ENCODE measurements around the gene FERMT3. TPM values are rescaled to one million over a fixed set of nuclear protein-coding genes. Genes with fewer than 3 reads are reported as not detected.

The FERMT3 gene
- total RNA-seq, 6 experiments from 2014 or later, result 5.1 to 17.3 (median 8.1) TPM

DNA sequence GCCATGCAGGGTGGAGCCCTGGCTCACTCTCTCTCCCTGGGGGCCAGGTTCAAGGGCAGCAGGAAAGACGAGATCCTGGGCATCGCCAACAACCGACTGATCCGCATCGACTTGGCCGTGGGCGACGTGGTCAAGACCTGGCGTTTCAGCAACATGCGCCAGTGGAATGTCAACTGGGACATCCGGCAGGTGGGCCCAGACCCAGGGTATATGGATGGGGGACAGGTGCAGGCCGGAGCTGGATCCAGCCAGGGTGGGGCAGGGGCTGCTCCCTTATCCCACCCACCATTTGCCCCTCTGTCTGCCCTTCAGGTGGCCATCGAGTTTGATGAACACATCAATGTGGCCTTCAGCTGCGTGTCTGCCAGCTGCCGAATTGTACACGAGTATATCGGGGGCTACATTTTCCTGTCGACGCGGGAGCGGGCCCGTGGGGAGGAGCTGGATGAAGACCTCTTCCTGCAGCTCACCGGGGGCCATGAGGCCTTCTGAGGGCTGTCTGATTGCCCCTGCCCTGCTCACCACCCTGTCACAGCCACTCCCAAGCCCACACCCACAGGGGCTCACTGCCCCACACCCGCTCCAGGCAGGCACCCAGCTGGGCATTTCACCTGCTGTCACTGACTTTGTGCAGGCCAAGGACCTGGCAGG lies 16.6 kb downstream of the FERMT3 start:
- Histone ChIP-seq H3K4me3 (no peak overlapping the region), H3K36me3 (peaks cover 0 to 28% (median 0%) of the 10 kb centered on the region in 4 donors), H3K27me3 (no peaks in the 10 kb centered on the region), H3K9me3 (no peaks in the 10 kb centered on the region), H3K4me1 (peaks cover 4 to 29% (median 17%) of the 10 kb centered on the region in 4 donors), H3K27ac (no peak overlapping the region)
- WGBS (ENCODE audit: insufficient coverage, low coverage, low lambda C conversion rate, missing lambda C conversion rate), result 57% methylated on average over 2 of the region's 24 CpGs
- TF ChIP-seq CTCF (IDR thresholded peaks at IDR 0.05), result no peak
- intact Hi-C loops (cut with DNase I), result no loop called here
- DNase-seq (peak in 2 of 3 donors; percentile 38 to 52), ATAC-seq (peak in 1 of 4 donors; percentile 1)

DNA sequence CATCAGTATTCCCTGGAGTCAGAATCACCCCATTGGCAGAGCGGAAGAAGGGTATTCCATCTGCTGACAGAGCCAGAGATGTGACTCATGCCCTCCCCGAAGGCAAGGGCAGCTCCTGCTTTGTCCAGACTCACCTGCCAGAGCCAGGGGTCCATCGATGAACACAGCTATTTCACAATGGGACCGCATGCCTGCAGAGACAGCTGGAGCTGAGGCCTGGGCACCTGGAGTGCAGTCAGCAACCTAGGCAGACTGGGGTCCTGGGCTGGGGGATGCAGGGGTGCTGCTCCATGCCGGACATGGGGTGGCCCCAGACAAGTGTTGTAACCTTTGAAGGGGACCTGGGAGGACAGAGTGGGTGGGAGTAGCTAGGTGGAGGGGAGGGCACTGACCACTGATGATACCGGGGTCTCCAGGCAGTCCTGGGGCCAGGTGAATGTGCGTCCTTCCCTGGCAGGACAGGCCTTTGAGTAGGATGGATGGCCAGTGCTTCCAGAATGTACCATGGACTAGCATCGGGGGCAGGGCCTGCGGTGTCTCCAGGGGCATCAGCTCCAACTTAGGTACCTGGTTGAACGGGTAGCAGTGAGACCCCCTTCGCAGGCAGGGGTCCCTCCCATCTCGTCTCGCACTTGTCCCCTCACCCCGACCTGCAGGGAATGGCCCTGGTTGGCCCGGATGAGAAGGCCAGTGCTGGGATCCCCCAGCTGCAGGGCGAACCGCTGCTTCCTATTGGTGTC lies 17.8 kb downstream of the FERMT3 start:
- TF ChIP-seq CTCF (IDR thresholded peaks at IDR 0.05), result no peak
- no peak for TF ChIP-seq POLR2A (IDR thresholded peaks at IDR 0.05)
- no peaks in the 10 kb centered on the region for H3K9me3 ChIP-seq
- ATAC-seq (no peak), DNase-seq (peak in 1 of 3 donors; percentile 49)
- no peak overlapping the region for H3K27ac ChIP-seq
- H3K36me3 ChIP-seq, result peaks cover 0 to 28% (median 0%) of the 10 kb centered on the region in 4 donors
- H3K4me1 ChIP-seq, result peaks cover 4 to 18% (median 11%) of the 10 kb centered on the region in 4 donors
- intact Hi-C loops (cut with DNase I), result no loop called here
- H3K4me3 ChIP-seq, result no peak overlapping the region
- WGBS (ENCODE audit: insufficient coverage, low coverage, low lambda C conversion rate, missing lambda C conversion rate), result 100% methylated on average over 1 of the region's 17 CpGs
- H3K27me3 ChIP-seq, result no peaks in the 10 kb centered on the region

- DNase-seq, result peak in 2 of 3 donors; percentile 28 to 54
- intact Hi-C loops (cut with DNase I), result no loop called here
- no peaks in the 10 kb centered on the region for H3K27me3 ChIP-seq
- ATAC-seq, result no peak
- H3K9me3 ChIP-seq, result no peaks in the 10 kb centered on the region
- WGBS (ENCODE audit: insufficient coverage, low coverage, low lambda C conversion rate, missing lambda C conversion rate), result no CpG with 5 or more reads among the region's 22 CpGs
- peak overlapping the region; percentile 60 to 94 (median 91) for H3K27ac ChIP-seq
- TF ChIP-seq CTCF (IDR thresholded peaks at IDR 0.05), result no peak
- TF ChIP-seq POLR2A (IDR thresholded peaks at IDR 0.05), result no peak
- H3K4me1 ChIP-seq, result peaks cover 4 to 24% (median 11%) of the 10 kb centered on the region in 4 donors
- H3K36me3 ChIP-seq, result peaks cover 0 to 23% (median 0%) of the 10 kb centered on the region in 4 donors
- peak overlapping the region; percentile 67 to 95 (median 89) for H3K4me3 ChIP-seq
Measured at GRCh38 chr11:64224891-64225607, 18.5 kb downstream of the FERMT3 start.

DNA sequence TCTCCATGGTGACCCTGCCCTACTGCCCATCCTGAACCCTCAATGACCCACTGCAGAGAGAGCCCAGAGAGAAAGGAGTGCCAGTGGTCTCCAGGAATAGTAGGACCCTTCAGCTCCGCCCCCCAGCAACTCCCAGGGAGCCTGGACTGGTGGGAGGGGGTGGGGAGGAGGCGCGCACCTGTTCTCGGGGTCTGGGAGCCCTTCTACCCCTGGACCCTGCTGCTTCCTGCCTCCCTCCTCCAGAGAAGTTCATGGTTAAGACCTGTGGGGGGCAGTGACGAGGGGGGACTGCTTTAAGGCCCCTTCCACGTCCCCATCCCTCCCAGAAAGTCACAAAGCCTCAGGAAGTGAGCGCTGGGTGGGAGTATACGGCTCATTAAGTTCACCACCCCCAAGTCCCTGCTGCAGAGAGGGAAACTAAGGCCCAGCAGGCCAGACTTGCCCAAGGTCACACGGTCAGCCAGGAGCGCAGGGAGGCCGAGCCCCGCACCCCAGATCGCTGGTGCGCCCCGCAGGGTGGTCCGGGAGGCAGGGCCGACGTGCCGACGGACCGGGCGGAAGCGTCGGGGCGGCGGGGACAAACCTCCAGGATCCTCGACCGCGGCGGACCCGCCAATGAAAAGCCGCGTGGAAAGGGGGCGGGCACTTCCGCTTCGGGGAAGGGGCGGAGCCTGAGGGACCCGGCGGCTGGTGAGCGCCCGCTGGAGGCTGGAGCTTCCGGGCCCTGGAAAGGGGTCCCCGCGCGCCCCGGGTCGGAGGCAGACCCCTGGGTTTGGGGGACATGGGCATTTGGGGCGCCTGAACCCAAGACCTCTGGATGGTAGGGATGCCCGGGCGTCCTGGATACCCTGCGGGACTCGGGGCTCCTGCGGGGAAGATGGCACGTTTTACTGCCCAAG lies 19.3 kb downstream of the FERMT3 start, which contains the start of the genes NUDT22 and TRPT1:
NUDT22 (plus strand) TSS at position 667 of the 899 bp plus-strand sequence. CDS start 379 bp downstream, outside the sequence.
TRPT1 (minus strand) TSS at position 579 of the 899 bp plus-strand sequence; CDS start at position 253, 326 bp downstream.
- TF ChIP-seq POLR2A (IDR thresholded peaks at IDR 0.05) (peak; percentile 89), CTCF (IDR thresholded peaks at IDR 0.05) (peak; percentile 8 to 25 (median 18))
- no peaks in the 10 kb centered on the region for H3K9me3 ChIP-seq
- H3K27me3 ChIP-seq, result no peaks in the 10 kb centered on the region
- peak; percentile 92 to 94 (median 94) for DNase-seq
- ATAC-seq, result peak; percentile 81 to 86 (median 82)
- H3K4me3 ChIP-seq, result peak within 1 kb of the TSS; percentile 67 to 95 (median 89)
- peaks cover 0 to 15% (median 0%) of the 10 kb centered on the region in 4 donors for H3K36me3 ChIP-seq
- intact Hi-C loops (cut with DNase I), result no loop called here
- H3K4me1 ChIP-seq, result peaks cover 4 to 24% (median 11%) of the 10 kb centered on the region in 4 donors
- peak within 1 kb of the TSS; percentile 60 to 94 (median 91) for H3K27ac ChIP-seq
- WGBS (ENCODE audit: insufficient coverage, low coverage, low lambda C conversion rate, missing lambda C conversion rate), result no CpG with 5 or more reads among the region's 54 CpGs
